ENCODE results near the gene EML6. TPM values are rescaled to one million over a fixed set of nuclear protein-coding genes. Genes with fewer than 3 reads are reported as not detected.

Gene EML6
- total RNA-seq, 2 donors from 2014 or later: 1.4 to 2.1 TPM

- Histone ChIP-seq H3K4me1 (ENCODE audit: control insufficient read depth, insufficient read depth, low read length) (no peaks in the 10 kb centered on the region), H3K27me3 (ENCODE audit: control insufficient read depth, insufficient read depth, low read length, poor library complexity, severe bottlenecking) (no peaks in the 10 kb centered on the region), H3K36me3 (ENCODE audit: control insufficient read depth, insufficient read depth, low read length) (no peaks in the 10 kb centered on the region), H3K9ac (ENCODE audit: extremely low read depth, low read length, poor library complexity, severe bottlenecking) (no peak overlapping the region), H3K9me3 (ENCODE audit: control insufficient read depth, low read length) (no peaks in the 10 kb centered on the region), H3K4me3 (ENCODE audit: low read length) (no peak overlapping the region), H3K27ac (ENCODE audit: low read depth, low read length) (no peak overlapping the region)
- H3K4me3 Mint-ChIP-seq: no peak overlapping the region
- WGBS, 2 experiments (ENCODE audit: insufficient coverage in 1 of 2, insufficient read length in 1 of 2): 94% methylated on average over 2 of the region's 2 CpGs; no CpG with 5 or more reads in 1 of the 2 experiments
- no peak for DNase-seq
- no peak for TF ChIP-seq CTCF (conservative IDR thresholded peaks at IDR 0.05)
- no peak overlapping the region for H3K27ac Mint-ChIP-seq
- no peaks in the 10 kb centered on the region for H3K36me3 Mint-ChIP-seq (ENCODE audit: low read depth)
- peaks cover 14% of the 10 kb centered on the region for H3K9me3 Mint-ChIP-seq
- H3K27me3 Mint-ChIP-seq (ENCODE audit: insufficient read depth): peaks cover 4% of the 10 kb centered on the region
- H3K4me1 Mint-ChIP-seq: no peaks in the 10 kb centered on the region
Measured at GRCh38 chr2:54699665-54700064, 23.8 kb upstream of the EML6 start.

- peaks cover 14% of the 10 kb centered on the region for H3K9me3 Mint-ChIP-seq
- WGBS, 2 experiments (ENCODE audit: insufficient coverage in 1 of 2, insufficient read length in 1 of 2): 81% methylated on average over 2 of the region's 2 CpGs; no CpG with 5 or more reads in 1 of the 2 experiments
- peaks cover 4% of the 10 kb centered on the region for H3K4me1 Mint-ChIP-seq
- H3K9me3 ChIP-seq (ENCODE audit: control insufficient read depth, low read length): no peaks in the 10 kb centered on the region
- H3K27me3 ChIP-seq (ENCODE audit: control insufficient read depth, insufficient read depth, low read length, poor library complexity, severe bottlenecking): no peaks in the 10 kb centered on the region
- no peak overlapping the region for H3K4me3 Mint-ChIP-seq
- H3K36me3 ChIP-seq (ENCODE audit: control insufficient read depth, insufficient read depth, low read length): no peaks in the 10 kb centered on the region
- no peak for DNase-seq
- TF ChIP-seq CTCF (conservative IDR thresholded peaks at IDR 0.05): no peak
- H3K27ac Mint-ChIP-seq: no peak overlapping the region
- H3K9ac ChIP-seq (ENCODE audit: extremely low read depth, low read length, poor library complexity, severe bottlenecking): no peak overlapping the region
- no peaks in the 10 kb centered on the region for H3K36me3 Mint-ChIP-seq (ENCODE audit: low read depth)
- H3K4me1 ChIP-seq (ENCODE audit: control insufficient read depth, insufficient read depth, low read length): no peaks in the 10 kb centered on the region
- no peak overlapping the region for H3K4me3 ChIP-seq (ENCODE audit: low read length)
- no peak overlapping the region for H3K27ac ChIP-seq (ENCODE audit: low read depth, low read length)
- H3K27me3 Mint-ChIP-seq (ENCODE audit: insufficient read depth): peaks cover 4% of the 10 kb centered on the region
Measured at GRCh38 chr2:54701029-54701428, 22.4 kb upstream of the EML6 start.

GRCh38 chr2:54704238-54704637 is 19.2 kb upstream of the EML6 start:
- H3K27me3 ChIP-seq (ENCODE audit: control insufficient read depth, insufficient read depth, low read length, poor library complexity, severe bottlenecking): no peaks in the 10 kb centered on the region

More at GRCh38 chr2:54704238-54704637, 19.2 kb upstream of the EML6 start:
- no peaks in the 10 kb centered on the region for H3K36me3 Mint-ChIP-seq (ENCODE audit: low read depth)
- peaks cover 8% of the 10 kb centered on the region for H3K4me1 Mint-ChIP-seq
- no peak overlapping the region for H3K4me3 Mint-ChIP-seq
- no peaks in the 10 kb centered on the region for H3K9me3 ChIP-seq (ENCODE audit: control insufficient read depth, low read length)
- DNase-seq: no peak
- no peak for TF ChIP-seq CTCF (conservative IDR thresholded peaks at IDR 0.05)
- H3K36me3 ChIP-seq (ENCODE audit: control insufficient read depth, insufficient read depth, low read length): no peaks in the 10 kb centered on the region
- H3K27me3 Mint-ChIP-seq (ENCODE audit: insufficient read depth): peaks cover 4% of the 10 kb centered on the region
- no peak overlapping the region for H3K4me3 ChIP-seq (ENCODE audit: low read length)
- no peak overlapping the region for H3K27ac ChIP-seq (ENCODE audit: low read depth, low read length)
- H3K27ac Mint-ChIP-seq: no peak overlapping the region
- 75 to 88% methylated on average over 1 of the region's 1 CpG for WGBS, 2 experiments (ENCODE audit: insufficient coverage in 1 of 2, insufficient read length in 1 of 2)
- H3K9ac ChIP-seq (ENCODE audit: extremely low read depth, low read length, poor library complexity, severe bottlenecking): no peak overlapping the region
- peaks cover 3% of the 10 kb centered on the region for H3K9me3 Mint-ChIP-seq
- no peaks in the 10 kb centered on the region for H3K4me1 ChIP-seq (ENCODE audit: control insufficient read depth, insufficient read depth, low read length)

Measured in endodermal cell (in vitro differentiated cells).